Transverse colon (tissue), 4 donors: Measurements from ENCODE around the gene THSD4. TPM values are rescaled to one million over a fixed set of nuclear protein-coding genes. Genes with fewer than 3 reads are reported as not detected.
A peak's percentile ranks its signal among the peaks of the same experiment; 100 is the strongest.

ENCODE experiments used
- DNase-seq: peaks from one replicate; pipeline ENCODE4 v3.0.0-alpha.2; 2019
- H3K27ac ChIP-seq, 4 donors: fragments of 200-600 bp; sonication (generic); 2 replicates each; pipeline ENCODE4 v1.5.1; 2016 to 2018; ENCODE audit warnings: inconsistent platforms in 4 of 4
- H3K27me3 ChIP-seq: fragments of 200-600 bp; sonication (generic); 2 replicates; pipeline ENCODE4 v1.5.1; 2017; ENCODE audit warnings: inconsistent platforms
- H3K36me3 ChIP-seq, 4 donors: fragments of 200-600 bp; sonication (generic); 2 replicates each; pipeline ENCODE4 v1.5.1; 2017 to 2019; ENCODE audit warnings: inconsistent platforms in 4 of 4
- H3K4me1 ChIP-seq, 4 donors: fragments of 200-600 bp; sonication (generic); 2 replicates each; pipeline ENCODE4 v1.5.1; 2017 to 2020; ENCODE audit warnings: inconsistent platforms in 4 of 4
- H3K4me3 ChIP-seq, 4 donors: fragments of 200-600 bp; sonication (generic); 1 replicate in 1 of 4; 2 replicates in 3 of 4; pipeline versions ENCODE4 v1.5.1 to v1.6.1; 2017 to 2019; ENCODE audit warnings: inconsistent platforms in 4 of 4
- H3K9me3 ChIP-seq, 2 donors: fragments of 200-600 bp; sonication (generic); 2 replicates each; pipeline ENCODE4 v1.5.1; 2017 to 2019; ENCODE audit warnings: inconsistent platforms in 2 of 2
- CTCF ChIP-seq, 5 experiments: fragments of 200-600 bp in 3 of 5; fragments of 450-650 bp in 2 of 5; sonication (generic) in 3 of 5; IDR thresholded peaks; 1 replicate in 2 of 5; 2 replicates in 3 of 5; pipeline ENCODE4 v1.5.1; 2016 to 2017; ENCODE audit warnings: antibody characterized with exemption in 5 of 5, inconsistent platforms in 3 of 5, mild to moderate bottlenecking in 2 of 5, moderate library complexity in 1 of 5
- EP300 ChIP-seq: sonication (generic); formaldehyde crosslinking; IDR thresholded peaks from one replicate; pipeline ENCODE4 v1.6.1; 2017; ENCODE audit warnings: antibody characterized with exemption, low read depth
- POLR2A ChIP-seq: fragments of 450-650 bp; IDR thresholded peaks from one replicate; pipeline ENCODE4 v1.6.1; 2016; ENCODE audit warnings: antibody characterized with exemption, mild to moderate bottlenecking, moderate library complexity
- POLR2AphosphoS5 ChIP-seq, 3 donors: sonication (generic); formaldehyde crosslinking; IDR thresholded peaks; one replicate each; pipeline ENCODE4 v1.6.1; 2016; ENCODE audit warnings: antibody characterized with exemption in 3 of 3
- WGBS, 2 donors: methylation state at CpG; one replicate each; pipeline ENCODE4 v1.1.5; 2018; ENCODE audit warnings: low coverage in 1 of 2; 5-methylcytosine and 5-hydroxymethylcytosine counted together
- in situ Hi-C, 4 donors: fragments of 200-750 bp; cut with MboI; loops; one replicate each; pipeline versions ENCODE4 v1.15.0 to v1.15.1; 2017; ENCODE audit warnings: low sequenced_read_pairs in 3 of 4, low pct_ligation_motif_present in 1 of 4, low pct_unique_long_range_greater_than_20kb in 1 of 4
- intact Hi-C: fragments of 100-400 bp; cut with DNase I; formaldehyde crosslinking; loops from one replicate; pipeline ENCODE4 v1.15.1; 2023; ENCODE audit warnings: low total_unique reads
- total RNA-seq, 4 donors: library from RNA; depleted of rRNA; stranded (reverse); fragments of >200 nt; gene quantifications; one replicate each; pipeline ENCODE4 v1.1.0, GENCODE V29; 2016

Gene THSD4
- total RNA-seq, 4 donors from 2014 or later, result 13.3 to 57.2 (median 47.4) TPM

GRCh38 chr15:71272932-71273331 lies 157.7 kb downstream of the THSD4 start:
- TF ChIP-seq EP300 (no peak), CTCF (IDR thresholded peaks at IDR 0.05) (no peak), POLR2AphosphoS5 (IDR thresholded peaks at IDR 0.05) (no peak), POLR2A (no peak)
- H3K4me1 ChIP-seq, result peaks cover 0 to 13% (median 0%) of the 10 kb centered on the region in 4 donors
- H3K36me3 ChIP-seq, result no peaks in the 10 kb centered on the region
- intact Hi-C loops (no loop called here), in situ Hi-C loops (no loop called here)
- H3K9me3 ChIP-seq, result peaks cover 0 to 4% of the 10 kb centered on the region in 2 donors
- no peak for DNase-seq
- H3K27me3 ChIP-seq, result no peaks in the 10 kb centered on the region
- H3K27ac ChIP-seq, result peak overlapping the region in 1 of 4 donors; percentile 19
- H3K4me3 ChIP-seq, result no peak overlapping the region
- WGBS, 2 donors, result 80% methylated on average over 6 of the region's 6 CpGs; no CpG with 5 or more reads in 1 of the 2 donors

- Histone ChIP-seq H3K9me3 (peaks cover 0 to 4% of the 10 kb centered on the region in 2 donors), H3K4me1 (peaks cover 6 to 22% (median 7%) of the 10 kb centered on the region in 4 donors), H3K4me3 (no peak overlapping the region), H3K36me3 (no peaks in the 10 kb centered on the region), H3K27ac (peak overlapping the region in 1 of 4 donors; percentile 15), H3K27me3 (no peaks in the 10 kb centered on the region)
- WGBS, 2 donors, result 89 to 100% methylated on average over 3 of the region's 3 CpGs
- DNase-seq, result no peak
- intact Hi-C loops (no loop called here), in situ Hi-C loops (no loop called here)
- TF ChIP-seq POLR2A, result no peak
- no peak for TF ChIP-seq POLR2AphosphoS5 (IDR thresholded peaks at IDR 0.05)
- no peak for TF ChIP-seq CTCF (IDR thresholded peaks at IDR 0.05)
- no peak for TF ChIP-seq EP300
Measured at GRCh38 chr15:71273731-71274447, 158.6 kb downstream of the THSD4 start.

GRCh38 chr15:71274448-71274798 lies 159.2 kb downstream of the THSD4 start:
- Histone ChIP-seq H3K27ac (peak overlapping the region in 2 of 4 donors; percentile 15 to 16), H3K4me1 (peaks cover 8 to 28% (median 11%) of the 10 kb centered on the region in 4 donors), H3K4me3 (no peak overlapping the region), H3K9me3 (peaks cover 0 to 4% of the 10 kb centered on the region in 2 donors), H3K36me3 (no peaks in the 10 kb centered on the region), H3K27me3 (no peaks in the 10 kb centered on the region)
- no peak for DNase-seq
- WGBS, 2 donors, result 79% methylated on average over 1 of the region's 1 CpG; no CpG with 5 or more reads in 1 of the 2 donors
- intact Hi-C loops, result no loop called here
- no peak for TF ChIP-seq EP300
- no peak for TF ChIP-seq POLR2AphosphoS5 (IDR thresholded peaks at IDR 0.05)
- TF ChIP-seq POLR2A, result no peak
- no peak for TF ChIP-seq CTCF (IDR thresholded peaks at IDR 0.05)
- in situ Hi-C loops, result no loop called here

- 71% methylated on average over 3 of the region's 3 CpGs; no CpG with 5 or more reads in 1 of the 2 donors for WGBS, 2 donors
- intact Hi-C loops (no loop called here), in situ Hi-C loops (no loop called here)
- Histone ChIP-seq H3K36me3 (no peaks in the 10 kb centered on the region), H3K27me3 (no peaks in the 10 kb centered on the region), H3K9me3 (peaks cover 0 to 2% of the 10 kb centered on the region in 2 donors), H3K27ac (peak overlapping the region in 2 of 4 donors; percentile 15 to 16), H3K4me3 (no peak overlapping the region), H3K4me1 (peaks cover 8 to 34% (median 14%) of the 10 kb centered on the region in 4 donors)
- no peak for TF ChIP-seq EP300
- no peak for TF ChIP-seq CTCF (IDR thresholded peaks at IDR 0.05)
- TF ChIP-seq POLR2A, result no peak
- TF ChIP-seq POLR2AphosphoS5 (IDR thresholded peaks at IDR 0.05), result no peak
- no peak for DNase-seq
Measured at GRCh38 chr15:71275098-71275497, 159.8 kb downstream of the THSD4 start.
